ENCODE measurements around the gene SENP5.

SENP5 gene

GRCh38 chr3:196875258-196875657 lies 7.5 kb downstream of the SENP5 start:
- FAIRE-seq: no peak
- TF ChIP-seq CTCF (IDR thresholded peaks at IDR 0.05; ENCODE audit: insufficient read depth, missing control alignments): no peak
- no peak for DNase-seq (ENCODE audit: insufficient read length, low spot score)

GRCh38 chr3:196883361-196883760 lies 15.6 kb downstream of the SENP5 start:
- TF ChIP-seq CTCF (IDR thresholded peaks at IDR 0.05; ENCODE audit: insufficient read depth, missing control alignments): no peak
- FAIRE-seq (no peak), DNase-seq (ENCODE audit: insufficient read length, low spot score) (no peak)

DNA sequence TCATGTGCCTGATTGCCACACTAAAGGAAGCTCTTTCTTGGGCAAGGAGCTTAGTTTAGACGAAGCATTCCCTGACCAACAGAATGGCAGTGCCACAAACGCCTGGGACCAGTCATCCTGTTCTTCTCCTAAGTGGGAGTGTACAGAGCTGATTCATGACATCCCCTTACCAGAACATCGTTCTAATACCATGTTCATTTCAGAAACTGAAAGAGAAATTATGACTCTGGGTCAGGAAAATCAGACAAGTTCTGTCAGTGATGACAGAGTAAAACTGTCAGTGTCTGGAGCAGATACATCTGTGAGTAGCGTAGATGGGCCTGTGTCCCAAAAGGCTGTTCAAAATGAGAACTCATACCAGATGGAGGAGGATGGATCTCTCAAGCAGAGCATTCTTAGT lies 18.4 kb downstream of the SENP5 start:
- FAIRE-seq: no peak
- DNase-seq (ENCODE audit: insufficient read length, low spot score): no peak
- TF ChIP-seq CTCF (IDR thresholded peaks at IDR 0.05; ENCODE audit: insufficient read depth, missing control alignments): no peak

GRCh38 chr3:196889844-196890708 lies 22.4 kb downstream of the SENP5 start:
- no peak for TF ChIP-seq CTCF (IDR thresholded peaks at IDR 0.05; ENCODE audit: insufficient read depth, missing control alignments)
- no peak for DNase-seq (ENCODE audit: insufficient read length, low spot score)
- no peak for FAIRE-seq

GRCh38 chr3:196894557-196895295 lies 27.0 kb downstream of the SENP5 start:
- DNase-seq (ENCODE audit: insufficient read length, low spot score) (no peak), FAIRE-seq (no peak)
- TF ChIP-seq CTCF (IDR thresholded peaks at IDR 0.05; ENCODE audit: insufficient read depth, missing control alignments): no peak

GRCh38 chr3:196896229-196896628 lies 28.5 kb downstream of the SENP5 start:
- no peak for TF ChIP-seq CTCF (IDR thresholded peaks at IDR 0.05; ENCODE audit: insufficient read depth, missing control alignments)
- FAIRE-seq (no peak), DNase-seq (ENCODE audit: insufficient read length, low spot score) (no peak)

- DNase-seq (ENCODE audit: insufficient read length, low spot score) (no peak), FAIRE-seq (no peak)
- no peak for TF ChIP-seq CTCF (IDR thresholded peaks at IDR 0.05; ENCODE audit: insufficient read depth, missing control alignments)
Observed at GRCh38 chr3:196901768-196902167, 34.0 kb downstream of the SENP5 start.

All from D721Med (cell line).